ENCODE results near the gene TNFSF8. TPM values are rescaled to one million over a fixed set of nuclear protein-coding genes. Genes with fewer than 3 reads are reported as not detected.

Gene TNFSF8
- total RNA-seq, 3 donors from 2014 or later: 130 to 192 (median 141) TPM

GRCh38 chr9:114856215-114856941 is 74.0 kb downstream of the TNFSF8 start:
- H3K27me3 Mint-ChIP-seq (ENCODE audit: low read depth): no peaks in the 10 kb centered on the region
- ATAC-seq (no peak), DNase-seq (no peak)
- no peak overlapping the region for H3K4me3 Mint-ChIP-seq
- H3K36me3 Mint-ChIP-seq (ENCODE audit: insufficient read depth): no peaks in the 10 kb centered on the region
- H3K4me1 Mint-ChIP-seq (ENCODE audit: low read depth): peaks cover 4% of the 10 kb centered on the region
- H3K9me3 Mint-ChIP-seq: peaks cover 3% of the 10 kb centered on the region

- H3K4me1 Mint-ChIP-seq (ENCODE audit: low read depth): peaks cover 13% of the 10 kb centered on the region
- peaks cover 3% of the 10 kb centered on the region for H3K9me3 Mint-ChIP-seq
- DNase-seq (no peak), ATAC-seq (no peak)
- no peak overlapping the region for H3K4me3 Mint-ChIP-seq
- no peaks in the 10 kb centered on the region for H3K36me3 Mint-ChIP-seq (ENCODE audit: insufficient read depth)
- H3K27me3 Mint-ChIP-seq (ENCODE audit: low read depth): no peaks in the 10 kb centered on the region
These were observed 74.9 kb downstream of the TNFSF8 start for GRCh38 chr9:114855488-114855887.

GRCh38 chr9:114854736-114855355 is 75.5 kb downstream of the TNFSF8 start:
- H3K4me1 Mint-ChIP-seq (ENCODE audit: low read depth): peaks cover 15% of the 10 kb centered on the region
- peaks cover 3% of the 10 kb centered on the region for H3K9me3 Mint-ChIP-seq

GRCh38 chr9:114853071-114853855 is 77.1 kb downstream of the TNFSF8 start:
- no peak overlapping the region for H3K4me3 Mint-ChIP-seq
- H3K4me1 Mint-ChIP-seq (ENCODE audit: low read depth): peaks cover 15% of the 10 kb centered on the region
- DNase-seq (no peak), ATAC-seq (no peak)
- H3K9me3 Mint-ChIP-seq: no peaks in the 10 kb centered on the region
- no peaks in the 10 kb centered on the region for H3K27me3 Mint-ChIP-seq (ENCODE audit: low read depth)
- H3K36me3 Mint-ChIP-seq (ENCODE audit: insufficient read depth): no peaks in the 10 kb centered on the region

More at GRCh38 chr9:114854736-114855355, 75.5 kb downstream of the TNFSF8 start:
- ATAC-seq (no peak), DNase-seq (no peak)
- no peaks in the 10 kb centered on the region for H3K36me3 Mint-ChIP-seq (ENCODE audit: insufficient read depth)
- no peak overlapping the region for H3K4me3 Mint-ChIP-seq
- H3K27me3 Mint-ChIP-seq (ENCODE audit: low read depth): no peaks in the 10 kb centered on the region

- no peak for ATAC-seq
- DNase-seq: no peak
- Mint-ChIP-seq H3K4me1 (ENCODE audit: low read depth) (peaks cover 15% of the 10 kb centered on the region), H3K9me3 (no peaks in the 10 kb centered on the region), H3K27me3 (ENCODE audit: low read depth) (no peaks in the 10 kb centered on the region), H3K36me3 (ENCODE audit: insufficient read depth) (no peaks in the 10 kb centered on the region), H3K4me3 (no peak overlapping the region)
These were observed 78.3 kb downstream of the TNFSF8 start for GRCh38 chr9:114852050-114852594.

- Mint-ChIP-seq H3K4me1 (ENCODE audit: low read depth) (peaks cover 15% of the 10 kb centered on the region), H3K9me3 (no peaks in the 10 kb centered on the region), H3K27me3 (ENCODE audit: low read depth) (no peaks in the 10 kb centered on the region), H3K36me3 (ENCODE audit: insufficient read depth) (no peaks in the 10 kb centered on the region), H3K4me3 (no peak overlapping the region)
- no peak for ATAC-seq
- no peak for DNase-seq
These were observed 79.1 kb downstream of the TNFSF8 start for GRCh38 chr9:114851306-114851705.

Other genes with a start within 250 kb of the TNFSF8 start
- under 1 TPM in 1 of 3 donors, not detected in 2; 0.42 TPM for gene TEX48, start 248.4 kb downstream of the TNFSF8 start, total RNA-seq
- under 1 TPM; 0.32 to 0.53 (median 0.43) TPM for gene TNFSF15, start 124.6 kb downstream of the TNFSF8 start, total RNA-seq
- gene TNC, start 187.6 kb upstream of the TNFSF8 start, total RNA-seq: 1 to 10 TPM in 1 of 3 donors, under 1 TPM in 2; 0.29 to 1.3 (median 0.51) TPM